Inflammatory macrophage treated with lipopolysaccharide for 4 hours (primary cell): Measurements from ENCODE around the gene ELMOD3.
"Not testable (repeated sequence)": the region's sequence is repeated elsewhere in the genome, so short reads cannot be mapped to it uniquely, and the experiment has no call there.

ENCODE experiments used
- DNase-seq: peaks from one replicate; pipeline ENCODE4 v3.0.0-alpha.2; 2020

ELMOD3 gene

GRCh38 chr2:85429213-85429923 is 74.8 kb downstream of the ELMOD3 start:
- DNase-seq = no peak

- no peak for DNase-seq
Measured at GRCh38 chr2:85429924-85430289, 75.3 kb downstream of the ELMOD3 start.

DNA sequence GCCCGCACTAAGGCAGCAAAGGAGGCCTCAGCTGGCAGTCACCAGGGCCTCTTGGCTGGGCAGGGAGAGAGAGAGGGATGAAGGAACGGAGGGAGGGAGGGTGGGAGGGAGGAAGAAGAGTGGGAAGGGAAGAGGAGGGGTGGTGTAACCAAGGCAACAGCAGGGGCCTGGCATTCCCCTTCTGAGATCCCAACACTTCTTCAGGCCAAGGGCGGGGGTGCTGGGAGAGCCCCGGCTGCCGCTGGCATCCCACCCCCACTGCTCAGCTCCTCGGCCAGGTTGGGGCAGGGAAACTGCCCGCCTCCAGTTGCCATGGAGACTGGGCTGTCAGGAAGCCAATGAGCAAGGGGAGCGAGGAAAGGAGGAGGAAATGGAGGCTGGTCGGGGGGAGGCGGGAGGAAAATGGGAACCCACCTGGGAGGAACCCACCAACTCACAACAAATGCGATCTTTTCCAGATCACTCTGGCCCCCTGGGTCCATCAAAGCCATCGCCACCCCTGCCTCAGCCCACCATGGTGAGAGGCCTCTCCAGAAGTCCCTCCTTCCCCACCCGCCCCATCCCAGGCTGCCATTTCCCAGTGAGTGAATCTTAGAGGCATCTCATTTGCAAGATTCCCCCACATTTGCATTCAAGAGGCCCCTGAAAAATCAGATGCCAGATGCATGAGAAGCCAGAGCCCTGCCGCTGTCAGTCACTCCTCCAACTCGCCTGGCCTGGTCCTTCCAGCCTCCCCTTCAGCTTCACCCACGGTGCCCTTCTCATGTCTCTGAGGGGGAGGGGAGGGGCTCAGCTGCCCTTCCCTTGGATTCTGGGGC is 76.4 kb downstream of the ELMOD3 start:
- no peak for DNase-seq

DNA sequence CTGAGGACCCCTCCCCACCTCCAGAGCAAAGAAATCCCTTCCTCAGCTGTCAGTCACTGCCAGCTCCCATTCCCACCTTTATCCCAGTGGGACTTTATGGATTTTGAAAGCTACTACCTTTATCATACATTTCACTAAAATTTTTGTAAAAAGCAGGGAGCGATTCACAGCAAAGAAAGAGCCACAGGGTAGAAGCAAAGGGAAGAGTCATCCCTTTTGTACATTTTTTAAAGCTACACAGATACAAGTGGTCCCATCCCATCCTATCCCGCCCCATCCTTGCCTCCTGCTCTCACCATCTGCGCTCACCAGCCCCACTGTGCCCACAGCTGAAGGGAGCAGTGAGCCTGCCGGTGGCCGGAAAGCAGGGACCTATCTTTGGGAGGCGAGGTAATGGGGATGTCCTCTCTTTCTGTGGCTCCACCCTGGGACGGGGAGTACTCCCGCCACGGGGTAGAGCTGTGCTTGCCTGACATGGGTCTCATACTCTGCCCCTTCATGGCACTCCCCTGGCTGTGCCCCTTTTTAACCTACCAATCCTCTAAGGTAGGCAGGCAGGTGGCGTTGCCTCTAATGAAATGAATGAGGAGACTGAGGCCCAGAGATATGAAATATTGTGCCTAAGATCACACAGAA is 77.1 kb downstream of the ELMOD3 start:
- DNase-seq = no peak

- no peak for DNase-seq
Measured at GRCh38 chr2:85433511-85434089, 79.0 kb downstream of the ELMOD3 start.

GRCh38 chr2:85434696-85435095 is 80.1 kb downstream of the ELMOD3 start:
- DNase-seq = no peak

GRCh38 chr2:85435220-85435958 is 80.8 kb downstream of the ELMOD3 start:
- no peak for DNase-seq

DNA sequence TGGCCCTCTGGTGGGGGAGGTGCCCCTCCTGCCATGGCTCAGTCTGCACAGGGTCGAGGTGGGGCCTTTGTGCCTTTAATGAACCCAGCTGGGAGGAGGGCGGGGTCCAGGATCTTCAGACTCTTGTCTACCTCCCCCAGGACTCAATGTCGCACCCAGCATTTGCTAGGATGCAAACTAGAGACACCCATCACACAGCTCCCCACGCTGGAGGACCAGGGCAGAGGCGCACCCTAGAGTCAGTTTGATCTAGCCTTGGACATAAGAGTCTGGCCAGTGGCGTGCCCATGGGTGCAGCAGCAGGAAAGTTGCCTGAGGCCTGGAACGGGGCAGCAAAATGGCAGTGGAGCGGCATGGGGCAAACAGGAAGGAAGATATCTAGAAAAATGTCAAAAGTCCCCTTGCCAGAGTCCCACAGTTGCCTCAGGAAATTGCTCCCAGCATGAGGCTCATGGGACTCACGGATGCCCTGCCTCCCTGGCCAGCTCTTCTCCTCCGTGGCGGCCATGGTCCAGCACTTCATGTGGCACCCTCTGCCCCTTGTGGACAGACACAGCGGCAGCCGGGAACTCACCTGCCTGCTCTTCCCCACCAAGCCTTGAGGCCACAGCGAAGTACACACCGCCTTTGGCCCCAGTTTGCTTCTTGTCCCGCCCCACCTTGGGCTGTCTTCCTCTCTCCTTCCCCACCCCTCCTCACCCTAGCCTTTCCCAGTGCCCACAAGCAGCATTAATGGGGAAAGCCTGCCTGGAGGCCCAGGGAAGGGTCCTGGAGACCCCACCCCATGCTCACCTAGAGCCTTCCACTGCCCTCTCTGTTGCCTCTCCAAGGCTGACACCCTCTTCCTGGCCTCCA is 81.6 kb downstream of the ELMOD3 start:
- no peak for DNase-seq

DNA sequence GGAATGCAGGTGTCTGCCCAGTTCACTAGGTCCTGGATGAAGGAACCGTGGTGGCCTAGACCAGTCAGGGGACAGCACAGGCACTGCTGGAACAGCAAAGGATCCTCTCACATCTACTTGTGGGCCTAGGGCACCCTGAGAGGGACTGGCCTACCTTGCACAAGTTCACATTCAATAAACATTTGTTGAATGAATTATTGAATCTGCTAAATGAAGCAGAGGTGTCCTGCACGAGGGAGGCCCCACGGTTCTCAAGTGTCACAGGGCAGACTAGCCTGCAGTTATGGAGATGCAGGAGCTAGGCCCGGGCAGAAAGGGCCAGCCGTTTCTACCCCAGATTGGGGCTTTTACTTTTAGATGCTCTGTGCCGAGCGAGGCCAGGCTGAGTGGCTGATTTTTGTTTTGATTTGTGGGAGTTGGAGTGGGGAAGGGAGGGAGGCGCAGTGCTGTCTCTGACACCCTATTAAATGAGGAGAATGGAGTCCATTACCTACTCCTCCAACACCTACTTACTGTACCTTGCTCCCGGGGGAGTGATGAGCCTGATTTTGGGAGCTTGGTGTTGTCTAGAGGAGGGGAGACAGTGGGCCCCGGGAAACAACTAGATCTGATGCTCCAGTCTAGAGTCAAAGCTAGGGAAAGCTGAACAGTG is 82.4 kb downstream of the ELMOD3 start:
- DNase-seq = no peak

DNA sequence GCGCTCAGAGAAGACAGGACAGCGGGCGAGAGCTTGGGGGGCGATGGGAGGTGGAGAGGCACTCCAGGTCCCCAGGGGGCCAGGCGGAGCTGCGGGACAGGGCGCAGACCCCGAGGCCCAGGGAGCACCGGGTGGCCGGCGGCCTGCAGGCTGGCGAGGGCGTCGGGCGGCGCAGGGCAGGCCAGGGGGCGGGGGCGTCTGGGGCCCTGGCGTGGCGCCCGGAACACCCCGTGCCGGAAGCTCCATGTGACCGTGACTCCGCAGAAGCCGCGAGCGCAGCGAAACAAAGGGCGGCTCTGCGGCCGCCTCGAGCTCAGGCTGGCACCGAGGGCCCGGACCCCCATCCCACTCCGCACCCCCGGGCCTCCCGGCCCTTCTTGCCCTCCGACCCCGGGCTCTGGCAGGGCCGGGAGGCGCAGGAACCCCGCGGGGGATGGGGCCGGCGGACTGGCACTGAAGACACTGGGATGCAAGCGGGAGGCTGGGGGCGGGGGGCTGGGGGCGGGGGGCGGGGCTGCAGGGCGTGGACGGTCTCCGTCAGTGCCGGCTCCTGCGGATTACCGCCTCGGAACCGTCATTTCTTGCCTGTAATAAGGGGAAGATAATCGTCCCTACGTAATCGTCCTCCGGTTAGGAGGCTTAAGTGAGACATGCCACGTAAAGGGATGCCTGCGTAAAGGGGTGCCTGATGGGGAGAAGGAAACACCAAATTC is 83.1 kb downstream of the ELMOD3 start:
- DNase-seq = peak; percentile 96

- peak; percentile 37 for DNase-seq
Measured at GRCh38 chr2:85438201-85439024, 83.8 kb downstream of the ELMOD3 start.

- no peak for DNase-seq
Measured at GRCh38 chr2:85439025-85439472, 84.5 kb downstream of the ELMOD3 start.

- not testable (repeated sequence) for DNase-seq
Measured at GRCh38 chr2:85439569-85439968, 85.0 kb downstream of the ELMOD3 start.

- DNase-seq = no peak
Measured at GRCh38 chr2:85439986-85440385, 85.4 kb downstream of the ELMOD3 start.

GRCh38 chr2:85440729-85441128 is 86.2 kb downstream of the ELMOD3 start:
- no peak for DNase-seq
